ENCODE measurements around the gene KCNN2.

KCNN2 gene

DNA sequence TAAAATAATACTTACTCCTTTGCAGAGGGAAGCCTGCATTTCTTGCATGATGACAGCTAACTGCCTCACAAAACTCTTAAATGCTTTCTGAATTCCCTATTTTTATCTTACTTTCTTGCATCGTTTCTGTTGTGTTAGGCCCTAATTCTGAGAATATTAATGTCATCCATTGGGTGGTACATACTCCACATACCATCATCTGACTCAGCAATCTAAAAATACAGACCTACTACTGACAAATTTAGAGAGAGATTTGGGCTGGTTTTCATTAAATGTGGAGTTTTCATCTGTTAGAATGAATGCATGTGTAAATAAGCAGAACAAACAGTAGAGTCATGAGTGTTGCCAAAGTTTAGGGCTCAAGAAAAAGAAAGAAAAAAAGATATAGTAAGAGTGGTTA, 26.5 kb upstream of the KCNN2 start:
- TF ChIP-seq, protein P1, sequence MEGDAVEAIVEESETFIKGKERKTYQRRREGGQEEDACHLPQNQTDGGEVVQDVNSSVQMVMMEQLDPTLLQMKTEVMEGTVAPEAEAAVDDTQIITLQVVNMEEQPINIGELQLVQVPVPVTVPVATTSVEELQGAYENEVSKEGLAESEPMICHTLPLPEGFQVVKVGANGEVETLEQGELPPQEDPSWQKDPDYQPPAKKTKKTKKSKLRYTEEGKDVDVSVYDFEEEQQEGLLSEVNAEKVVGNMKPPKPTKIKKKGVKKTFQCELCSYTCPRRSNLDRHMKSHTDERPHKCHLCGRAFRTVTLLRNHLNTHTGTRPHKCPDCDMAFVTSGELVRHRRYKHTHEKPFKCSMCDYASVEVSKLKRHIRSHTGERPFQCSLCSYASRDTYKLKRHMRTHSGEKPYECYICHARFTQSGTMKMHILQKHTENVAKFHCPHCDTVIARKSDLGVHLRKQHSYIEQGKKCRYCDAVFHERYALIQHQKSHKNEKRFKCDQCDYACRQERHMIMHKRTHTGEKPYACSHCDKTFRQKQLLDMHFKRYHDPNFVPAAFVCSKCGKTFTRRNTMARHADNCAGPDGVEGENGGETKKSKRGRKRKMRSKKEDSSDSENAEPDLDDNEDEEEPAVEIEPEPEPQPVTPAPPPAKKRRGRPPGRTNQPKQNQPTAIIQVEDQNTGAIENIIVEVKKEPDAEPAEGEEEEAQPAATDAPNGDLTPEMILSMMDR (IDR thresholded peaks at IDR 0.05; ENCODE audit: insufficient read depth, low read depth, low read length, missing control alignments): no peak
- DNase-seq (ENCODE audit: low read depth): no peak
- no peak overlapping the region for H3K4me3 ChIP-seq (ENCODE audit: low read depth, low read length)

DNA sequence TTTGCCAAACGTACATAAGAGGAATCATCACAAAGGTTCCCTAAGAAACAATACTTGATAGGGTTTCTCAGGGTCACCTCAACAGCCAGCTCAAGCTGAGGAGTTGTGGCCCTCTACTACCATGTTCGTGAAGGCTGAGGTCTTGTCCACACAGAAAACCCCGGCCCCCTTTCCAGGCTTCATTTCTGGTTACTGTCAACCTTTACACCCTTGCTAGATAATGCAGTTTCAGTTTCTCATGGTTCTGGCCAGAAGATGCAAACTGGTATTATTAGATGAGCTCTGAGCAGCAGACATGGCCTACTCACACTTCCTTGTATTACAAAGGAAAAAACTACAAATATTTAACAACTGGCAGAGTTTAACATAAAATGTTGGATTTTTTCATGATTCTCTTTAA, 22.8 kb upstream of the KCNN2 start:
- no peak for DNase-seq (ENCODE audit: low read depth)
- TF ChIP-seq, protein P1 (IDR thresholded peaks at IDR 0.05; ENCODE audit: insufficient read depth, low read depth, low read length, missing control alignments): no peak
- H3K4me3 ChIP-seq (ENCODE audit: low read depth, low read length): no peak overlapping the region

DNA sequence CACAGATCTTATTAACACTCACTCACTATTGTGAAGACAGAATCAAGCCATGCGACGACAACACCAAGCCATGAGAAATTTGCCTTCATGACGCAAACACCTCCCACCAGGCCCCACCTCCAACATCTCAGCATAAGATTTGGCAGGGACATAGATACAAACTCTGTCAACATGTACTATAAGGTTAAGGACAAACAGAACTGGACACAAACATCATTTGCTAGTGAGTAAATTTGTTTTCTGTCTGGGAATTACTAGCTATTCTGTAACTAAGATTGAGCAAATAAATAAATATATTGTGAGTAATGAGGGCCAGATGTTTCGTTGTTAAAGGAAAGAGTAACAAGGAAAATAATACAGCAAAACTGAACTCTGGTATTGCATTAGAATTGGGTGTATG, 15.7 kb upstream of the KCNN2 start:
- no peak overlapping the region for H3K4me3 ChIP-seq (ENCODE audit: low read depth, low read length)
- no peak for DNase-seq (ENCODE audit: low read depth)
- TF ChIP-seq, protein P1 (IDR thresholded peaks at IDR 0.05; ENCODE audit: insufficient read depth, low read depth, low read length, missing control alignments): no peak

DNA sequence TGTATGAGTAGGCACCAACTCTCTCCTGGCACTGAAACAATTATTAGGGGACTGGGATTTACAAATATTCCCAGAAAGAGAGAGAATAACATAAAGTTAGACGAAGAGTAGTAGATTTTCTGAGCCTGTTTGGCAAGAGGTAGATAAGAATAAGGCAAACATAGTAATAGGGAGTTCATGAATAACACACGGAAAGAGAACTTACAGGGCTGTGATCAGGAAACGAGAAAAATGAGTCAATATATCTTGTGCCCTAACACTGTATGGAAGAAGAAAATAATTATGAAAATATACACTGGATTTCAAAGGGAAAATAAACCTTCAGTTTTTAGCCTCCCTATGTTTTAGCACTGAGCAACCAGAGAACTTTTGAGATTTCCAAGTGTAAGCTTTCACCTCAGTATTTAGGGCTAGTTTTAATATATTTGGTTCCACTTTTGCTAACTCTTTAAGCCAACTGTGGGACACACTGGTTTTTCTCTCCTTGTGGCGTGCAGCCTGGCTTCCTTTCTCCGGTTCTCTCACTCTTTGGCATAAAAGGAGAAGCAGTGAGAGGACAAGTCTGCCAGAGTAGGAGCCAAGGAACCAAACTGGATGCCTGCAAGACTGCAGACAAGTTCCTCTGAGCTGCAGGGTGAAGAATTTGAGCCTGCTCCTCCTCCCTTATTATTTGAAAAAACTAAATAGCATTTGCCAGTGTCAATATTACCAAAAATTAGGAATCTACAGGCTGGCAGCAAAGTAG, 6.6 kb upstream of the KCNN2 start:
- no peak overlapping the region for H3K4me3 ChIP-seq (ENCODE audit: low read depth, low read length)
- no peak for DNase-seq (ENCODE audit: low read depth)
- TF ChIP-seq, protein P1 (IDR thresholded peaks at IDR 0.05; ENCODE audit: insufficient read depth, low read depth, low read length, missing control alignments): no peak

GRCh38 chr5:114358329-114358728, 3.5 kb upstream of the KCNN2 start:
- no peak for DNase-seq (ENCODE audit: low read depth)
- no peak overlapping the region for H3K4me3 ChIP-seq (ENCODE audit: low read depth, low read length)
- TF ChIP-seq, protein P1 (IDR thresholded peaks at IDR 0.05; ENCODE audit: insufficient read depth, low read depth, low read length, missing control alignments): no peak

- TF ChIP-seq, protein P1 (IDR thresholded peaks at IDR 0.05; ENCODE audit: insufficient read depth, low read depth, low read length, missing control alignments): no peak
- no peak overlapping the region for H3K4me3 ChIP-seq (ENCODE audit: low read depth, low read length)
- DNase-seq (ENCODE audit: low read depth): no peak
These were observed 1.5 kb upstream of the KCNN2 start for GRCh38 chr5:114360357-114360756.

Measured in GM12865 (cell line).